ENCODE data around the gene C7orf57.

The C7orf57 gene

GRCh38 chr7:48109848-48110663 is 74.7 kb downstream of the C7orf57 start:
- DNase-seq (ENCODE audit: low spot score): peak; percentile 77

GRCh38 chr7:48110868-48111267 is 75.5 kb downstream of the C7orf57 start:
- DNase-seq (ENCODE audit: low spot score): no peak
